HFFc6 (cell line): Measurements from ENCODE around the gene OVOL2. TPM values are rescaled to one million over a fixed set of nuclear protein-coding genes. Genes with fewer than 3 reads are reported as not detected.
A peak's percentile ranks its signal among the peaks of the same experiment; 100 is the strongest.

Experiments
- DNase-seq: peaks from one replicate; pipeline ENCODE4 v3.0.0-alpha.2; 2018
- H3K27ac Mint-ChIP-seq: 2 replicates; pipeline ENCODE4 v1.8.0; 2020; ENCODE audit warnings: mild to moderate bottlenecking, mixed read lengths
- H3K27me3 Mint-ChIP-seq: 2 replicates; pipeline ENCODE4 v1.8.0; 2021; ENCODE audit warnings: mild to moderate bottlenecking, moderate library complexity, mixed read lengths; ENCODE audit not compliant: insufficient read depth
- H3K36me3 Mint-ChIP-seq: 2 replicates; pipeline ENCODE4 v1.8.0; 2021; ENCODE audit warnings: low read depth, mixed read lengths
- H3K4me1 Mint-ChIP-seq: 2 replicates; pipeline ENCODE4 v1.8.0; 2020; ENCODE audit warnings: low read depth, mixed read lengths
- H3K4me3 Mint-ChIP-seq: 2 replicates; pipeline ENCODE4 v1.8.0; 2020; ENCODE audit warnings: mild to moderate bottlenecking, moderate library complexity, mixed read lengths
- H3K9me3 Mint-ChIP-seq: 2 replicates; pipeline ENCODE4 v1.8.0; 2020; ENCODE audit warnings: mild to moderate bottlenecking, mixed read lengths
- CTCF ChIP-seq: fragments of 200-600 bp; sonication (generic); IDR thresholded peaks from 2 replicates; pipeline ENCODE4 v1.5.0; 2021; ENCODE audit warnings: antibody characterized with exemption, mild to moderate bottlenecking
- total RNA-seq, 6 experiments: library from RNA; stranded (reverse); fragmentation: NEBNext Ultra II Directional; extraction: Animal tissue kit (Norgen Biotek cat#: 25700); gene quantifications; 2 replicates in 1 of 6; 3 replicates in 5 of 6; pipeline ENCODE4 v1.2.3, GENCODE V29; 2021

The OVOL2 gene
- total RNA-seq, 6 experiments from 2014 or later: not detected

GRCh38 chr20:17995967-17996819, 61.5 kb downstream of the OVOL2 start:
- Mint-ChIP-seq H3K4me3 (peak overlapping the region; percentile 65; the same call in 1 of the 2 replicates), H3K9me3 (no peaks in the 10 kb centered on the region), H3K27me3 (peaks cover 2% of the 10 kb centered on the region), H3K36me3 (no peaks in the 10 kb centered on the region), H3K27ac (no peak overlapping the region), H3K4me1 (peaks cover 22% of the 10 kb centered on the region)
- DNase-seq: peak; percentile 60
- TF ChIP-seq CTCF: peak; percentile 97

GRCh38 chr20:17993546-17993945, 64.2 kb downstream of the OVOL2 start:
- Mint-ChIP-seq H3K9me3 (no peaks in the 10 kb centered on the region), H3K4me1 (peaks cover 19% of the 10 kb centered on the region), H3K36me3 (no peaks in the 10 kb centered on the region; the same call in 1 of the 2 replicates), H3K27ac (no peak overlapping the region), H3K4me3 (no peak overlapping the region), H3K27me3 (peaks cover 2% of the 10 kb centered on the region)
- TF ChIP-seq CTCF: no peak
- no peak for DNase-seq

GRCh38 chr20:17992847-17993513, 64.7 kb downstream of the OVOL2 start:
- Mint-ChIP-seq H3K36me3 (no peaks in the 10 kb centered on the region; the same call in 1 of the 2 replicates), H3K4me1 (peaks cover 19% of the 10 kb centered on the region), H3K9me3 (no peaks in the 10 kb centered on the region), H3K27me3 (peaks cover 2% of the 10 kb centered on the region; the same call in 1 of the 2 replicates), H3K27ac (no peak overlapping the region), H3K4me3 (no peak overlapping the region)
- DNase-seq: no peak
- no peak for TF ChIP-seq CTCF

- DNase-seq: no peak
- no peak overlapping the region for H3K4me3 Mint-ChIP-seq
- H3K9me3 Mint-ChIP-seq: no peaks in the 10 kb centered on the region
- H3K27me3 Mint-ChIP-seq: no peaks in the 10 kb centered on the region
- no peaks in the 10 kb centered on the region; the same call in 1 of the 2 replicates for H3K36me3 Mint-ChIP-seq
- TF ChIP-seq CTCF: no peak
- H3K4me1 Mint-ChIP-seq: peaks cover 19% of the 10 kb centered on the region
- no peak overlapping the region for H3K27ac Mint-ChIP-seq
Observed at GRCh38 chr20:17992224-17992637, 65.5 kb downstream of the OVOL2 start.

- H3K27me3 Mint-ChIP-seq: no peaks in the 10 kb centered on the region
- no peak overlapping the region for H3K4me3 Mint-ChIP-seq
- no peaks in the 10 kb centered on the region; the same call in 1 of the 2 replicates for H3K36me3 Mint-ChIP-seq
- H3K9me3 Mint-ChIP-seq: no peaks in the 10 kb centered on the region
- H3K4me1 Mint-ChIP-seq: peaks cover 10% of the 10 kb centered on the region
- peak; percentile 56 for DNase-seq
- H3K27ac Mint-ChIP-seq: no peak overlapping the region
- TF ChIP-seq CTCF: no peak
Observed at GRCh38 chr20:17990278-17990972, 67.3 kb downstream of the OVOL2 start.
